Astrocyte (in vitro differentiated cells and primary cell): ENCODE results near the gene ASB13. TPM values are rescaled to one million over a fixed set of nuclear protein-coding genes. Genes with fewer than 3 reads are reported as not detected.

Source experiments
- DNase-seq: peaks from one replicate; pipeline ENCODE4 v3.0.0-alpha.2; 2010; ENCODE audit warnings: low read depth
- FAIRE-seq: peaks from 2 replicates; lab custom pipeline; 2011; peaks lifted over from hg19 to GRCh38; lab: Jason Lieb, UNC
- H2AFZ ChIP-seq: 2 replicates; pipeline ENCODE4 v1.6.0; 2012; ENCODE audit warnings: low read depth, low read length, inconsistent platforms
- H3K27ac ChIP-seq: 2 replicates; pipeline ENCODE4 v1.5.1; 2011; ENCODE audit warnings: low read depth, low read length, inconsistent platforms
- H3K27me3 ChIP-seq: 2 replicates; pipeline ENCODE4 v1.6.0; 2011; ENCODE audit warnings: low read length, inconsistent platforms; ENCODE audit not compliant: insufficient read depth
- H3K36me3 ChIP-seq: 2 replicates; pipeline ENCODE4 v1.5.1; 2011; ENCODE audit warnings: low read length, inconsistent platforms; ENCODE audit not compliant: insufficient read depth
- H3K4me1 ChIP-seq: 2 replicates; pipeline ENCODE4 v1.5.1; 2011; ENCODE audit warnings: low read length, inconsistent platforms; ENCODE audit not compliant: insufficient read depth
- H3K4me2 ChIP-seq: 2 replicates; pipeline ENCODE4 v1.6.0; 2012; ENCODE audit warnings: low read length, inconsistent platforms
- H3K4me3 ChIP-seq: 2 replicates; pipeline ENCODE4 v1.5.1; 2011; ENCODE audit warnings: low read depth, mild to moderate bottlenecking, low read length, inconsistent platforms; ENCODE audit not compliant: insufficient read depth
- H3K79me2 ChIP-seq: 2 replicates; pipeline ENCODE4 v1.6.0; 2012; ENCODE audit warnings: mild to moderate bottlenecking, low read length, inconsistent platforms; ENCODE audit not compliant: insufficient read depth
- H3K9ac ChIP-seq: 2 replicates; pipeline ENCODE4 v1.6.0; 2012; ENCODE audit warnings: mild to moderate bottlenecking, low read length, inconsistent platforms
- H3K9me3 ChIP-seq: 2 replicates; pipeline ENCODE4 v1.5.1; 2012; ENCODE audit warnings: low read depth, mild to moderate bottlenecking, low read length, inconsistent platforms; ENCODE audit not compliant: insufficient read depth
- H4K20me1 ChIP-seq: 2 replicates; pipeline ENCODE4 v1.6.0; 2012; ENCODE audit warnings: low read length, inconsistent platforms; ENCODE audit not compliant: insufficient read depth
- H3K27ac Mint-ChIP-seq: one replicate; pipeline ENCODE4 v1.8.0; 2021; ENCODE audit warnings: mild to moderate bottlenecking, mixed read lengths; ENCODE audit not compliant: unreplicated experiment
- H3K27me3 Mint-ChIP-seq: one replicate; pipeline ENCODE4 v1.8.0; 2021; ENCODE audit warnings: low read depth, mixed read lengths; ENCODE audit not compliant: unreplicated experiment
- H3K36me3 Mint-ChIP-seq: one replicate; pipeline ENCODE4 v1.8.0; 2021; ENCODE audit warnings: low read depth, mixed read lengths; ENCODE audit not compliant: unreplicated experiment
- H3K4me1 Mint-ChIP-seq: one replicate; pipeline ENCODE4 v1.8.0; 2021; ENCODE audit warnings: low read depth, mixed read lengths; ENCODE audit not compliant: unreplicated experiment
- H3K4me3 Mint-ChIP-seq: one replicate; pipeline ENCODE4 v1.8.0; 2021; ENCODE audit warnings: mild to moderate bottlenecking, moderate library complexity, mixed read lengths; ENCODE audit not compliant: unreplicated experiment
- H3K9me3 Mint-ChIP-seq: one replicate; pipeline ENCODE4 v1.8.0; 2021; ENCODE audit warnings: mild to moderate bottlenecking, mixed read lengths; ENCODE audit not compliant: unreplicated experiment
- CTCF ChIP-seq: IDR thresholded peaks from 2 replicates; pipeline ENCODE4 v1.5.1; 2011; ENCODE audit warnings: low read depth, mild to moderate bottlenecking, inconsistent platforms, low read length, moderate library complexity; ENCODE audit not compliant: insufficient read depth
- EZH2 ChIP-seq: IDR thresholded peaks from 2 replicates; pipeline ENCODE4 v1.6.1; 2012; ENCODE audit warnings: mild to moderate bottlenecking, low read length, inconsistent platforms; ENCODE audit not compliant: insufficient read depth
- total RNA-seq: library from RNA; stranded (reverse); gene quantifications from 2 replicates; pipeline ENCODE4 v1.2.1, GENCODE V29; 2021

Gene ASB13
- total RNA-seq, 1 donor from 2014 or later: 4.8 TPM

- H3K4me3 ChIP-seq: no peak overlapping the region
- no peak overlapping the region for H3K9ac ChIP-seq
- no peak overlapping the region for H3K4me3 Mint-ChIP-seq
- DNase-seq (no peak), FAIRE-seq (no peak)
- no peaks in the 10 kb centered on the region for H3K79me2 ChIP-seq
- no peaks in the 10 kb centered on the region for H3K9me3 ChIP-seq
- H4K20me1 ChIP-seq: no peaks in the 10 kb centered on the region
- H3K27me3 ChIP-seq: no peaks in the 10 kb centered on the region
- no peaks in the 10 kb centered on the region for H3K36me3 ChIP-seq
- H3K27ac Mint-ChIP-seq: no peak overlapping the region
- H2AFZ ChIP-seq: no peak overlapping the region
- H3K27me3 Mint-ChIP-seq: peaks cover 18% of the 10 kb centered on the region
- H3K27ac ChIP-seq: no peak overlapping the region
- no peak overlapping the region for H3K4me2 ChIP-seq
- H3K36me3 Mint-ChIP-seq: peaks cover 3% of the 10 kb centered on the region
- peaks cover 6% of the 10 kb centered on the region for H3K4me1 Mint-ChIP-seq
- no peak for TF ChIP-seq EZH2
- no peak for TF ChIP-seq CTCF
- H3K4me1 ChIP-seq: peaks cover 7% of the 10 kb centered on the region
- peaks cover 4% of the 10 kb centered on the region for H3K9me3 Mint-ChIP-seq
Observed at GRCh38 chr10:5608608-5609220, 57.7 kb downstream of the ASB13 start.

- Histone ChIP-seq H3K36me3 (no peaks in the 10 kb centered on the region), H2AFZ (no peak overlapping the region), H3K4me3 (no peak overlapping the region), H3K27ac (no peak overlapping the region), H3K79me2 (no peaks in the 10 kb centered on the region), H4K20me1 (no peaks in the 10 kb centered on the region), H3K9ac (no peak overlapping the region), H3K4me2 (no peak overlapping the region), H3K9me3 (no peaks in the 10 kb centered on the region), H3K27me3 (no peaks in the 10 kb centered on the region), H3K4me1 (peaks cover 7% of the 10 kb centered on the region)
- peaks cover 9% of the 10 kb centered on the region for H3K9me3 Mint-ChIP-seq
- DNase-seq (no peak), FAIRE-seq (no peak)
- H3K36me3 Mint-ChIP-seq: peaks cover 3% of the 10 kb centered on the region
- TF ChIP-seq EZH2: no peak
- no peak for TF ChIP-seq CTCF
- peaks cover 18% of the 10 kb centered on the region for H3K27me3 Mint-ChIP-seq
- peaks cover 6% of the 10 kb centered on the region for H3K4me1 Mint-ChIP-seq
- H3K4me3 Mint-ChIP-seq: no peak overlapping the region
- H3K27ac Mint-ChIP-seq: no peak overlapping the region
Observed at GRCh38 chr10:5607594-5607993, 58.8 kb downstream of the ASB13 start.

GRCh38 chr10:5606864-5607263, 59.5 kb downstream of the ASB13 start:
- H3K4me3 ChIP-seq: no peak overlapping the region

More at GRCh38 chr10:5606864-5607263, 59.5 kb downstream of the ASB13 start:
- H3K79me2 ChIP-seq: no peaks in the 10 kb centered on the region
- Mint-ChIP-seq H3K27ac (no peak overlapping the region), H3K9me3 (peaks cover 9% of the 10 kb centered on the region), H3K4me3 (no peak overlapping the region), H3K4me1 (peaks cover 5% of the 10 kb centered on the region), H3K36me3 (peaks cover 3% of the 10 kb centered on the region), H3K27me3 (peaks cover 15% of the 10 kb centered on the region)
- H3K27ac ChIP-seq: no peak overlapping the region
- H3K36me3 ChIP-seq: no peaks in the 10 kb centered on the region
- no peak for DNase-seq
- peaks cover 3% of the 10 kb centered on the region for H3K4me1 ChIP-seq
- H3K27me3 ChIP-seq: no peaks in the 10 kb centered on the region
- H3K4me2 ChIP-seq: no peak overlapping the region
- no peaks in the 10 kb centered on the region for H4K20me1 ChIP-seq
- FAIRE-seq: no peak
- no peak overlapping the region for H2AFZ ChIP-seq
- no peaks in the 10 kb centered on the region for H3K9me3 ChIP-seq
- no peak for TF ChIP-seq CTCF
- no peak for TF ChIP-seq EZH2
- H3K9ac ChIP-seq: no peak overlapping the region
